Left kidney (tissue), 2 donors: Measurements from ENCODE around the gene LRRC37A3. TPM values are rescaled to one million over a fixed set of nuclear protein-coding genes. Genes with fewer than 3 reads are reported as not detected.
"Not testable (repeated sequence)": the region's sequence is repeated elsewhere in the genome, so short reads cannot be mapped to it uniquely, and the experiment has no call there.

ENCODE experiments used
- DNase-seq: peaks from one replicate; pipeline ENCODE4 v3.0.0-alpha.2; 2013
- polyA plus RNA-seq: library from polyadenylated mRNA; unstranded; fragments of 120-200 nt; gene quantifications from one replicate; pipeline ENCODE4 v1.2.1, GENCODE V29; 2013; ENCODE audit not compliant: insufficient read length

The LRRC37A3 gene
- polyA plus RNA-seq, 1 donor, result 42.2 TPM

DNA sequence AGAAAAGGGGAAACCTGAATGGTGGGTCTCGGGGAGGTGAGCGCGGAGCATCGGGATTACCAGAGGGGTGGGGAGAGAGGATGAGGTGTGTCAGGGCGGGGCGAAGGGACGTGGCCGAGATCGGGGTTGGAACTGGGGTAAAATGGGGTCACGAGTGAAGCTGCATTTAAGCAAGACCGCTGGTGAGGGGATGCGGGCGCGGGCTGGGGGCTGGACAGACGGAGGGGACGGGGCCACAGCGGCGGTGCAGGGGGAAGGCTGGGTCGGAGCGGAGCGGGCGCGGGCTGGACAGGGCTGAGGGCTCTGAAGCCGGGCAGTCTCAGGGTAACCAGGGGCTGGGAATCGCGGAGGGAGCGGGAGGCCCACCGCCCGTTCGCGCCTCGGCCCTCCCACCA, 82.7 kb downstream of the LRRC37A3 start:
- not testable (repeated sequence) for DNase-seq

DNA sequence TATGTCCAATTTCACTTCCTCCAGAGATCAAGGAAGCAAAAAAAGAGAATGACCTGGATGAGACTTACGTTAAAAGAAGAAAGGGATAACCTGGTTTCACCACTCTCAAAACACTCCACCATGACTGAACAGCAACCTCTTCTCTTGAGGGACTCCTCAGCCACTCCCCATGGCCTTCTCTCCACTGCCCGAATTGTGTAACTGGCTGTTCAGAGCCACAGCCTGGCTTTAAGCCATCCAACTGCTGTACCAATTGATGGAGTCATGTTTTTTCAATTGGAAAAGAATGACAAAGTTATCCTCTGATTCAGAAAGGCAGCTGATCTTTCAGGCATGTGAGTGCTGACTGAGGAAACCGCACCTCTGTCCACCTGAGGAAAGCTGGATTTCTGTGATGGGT, 85.2 kb downstream of the LRRC37A3 start:
- not testable (repeated sequence) for DNase-seq

GRCh38 chr17:64830631-64831040, 88.6 kb downstream of the LRRC37A3 start:
- not testable (repeated sequence) for DNase-seq

DNA sequence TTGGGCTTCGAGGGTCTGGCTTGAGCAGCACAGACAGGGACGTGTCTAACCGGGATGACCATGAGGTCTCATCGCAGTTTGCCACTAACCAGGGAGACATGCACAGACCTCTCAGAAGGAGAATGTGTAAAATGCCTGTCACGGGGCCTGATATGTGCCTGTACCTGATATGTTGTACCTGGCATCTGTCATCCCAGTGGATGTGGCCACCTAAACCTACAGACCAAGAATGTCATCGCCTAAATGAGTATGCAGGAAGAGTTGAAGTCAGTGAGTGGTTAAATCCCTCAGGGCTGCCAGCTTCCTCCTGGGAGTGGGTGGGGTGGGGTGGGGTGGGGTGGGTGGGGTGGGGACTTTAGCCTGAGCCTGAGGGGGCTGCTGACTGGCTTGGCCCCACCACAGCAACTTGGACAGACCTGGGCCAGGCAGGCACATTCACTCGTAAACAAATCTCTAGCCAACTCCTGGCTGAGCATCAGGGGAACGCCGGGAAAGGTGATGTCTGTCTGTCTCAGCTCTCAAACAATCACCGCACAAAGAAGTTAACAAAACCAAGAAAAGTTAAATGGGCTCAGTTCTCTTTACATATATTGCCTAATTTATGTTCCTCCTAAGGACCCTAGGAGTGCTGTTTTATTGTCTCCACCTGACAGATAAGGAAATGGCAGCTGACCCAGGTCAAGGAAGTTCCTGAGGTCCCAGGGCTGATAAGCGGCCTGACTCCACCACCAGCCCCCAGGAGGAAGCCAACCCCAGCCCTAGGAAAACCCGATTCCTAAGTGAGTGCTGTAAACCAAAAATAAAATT, 89.3 kb downstream of the LRRC37A3 start:
- DNase-seq, result not testable (repeated sequence)

GRCh38 chr17:64829068-64829467, 90.2 kb downstream of the LRRC37A3 start:
- DNase-seq, result not testable (repeated sequence)

GRCh38 chr17:64818904-64819303, 100.4 kb downstream of the LRRC37A3 start:
- not testable (repeated sequence) for DNase-seq

DNA sequence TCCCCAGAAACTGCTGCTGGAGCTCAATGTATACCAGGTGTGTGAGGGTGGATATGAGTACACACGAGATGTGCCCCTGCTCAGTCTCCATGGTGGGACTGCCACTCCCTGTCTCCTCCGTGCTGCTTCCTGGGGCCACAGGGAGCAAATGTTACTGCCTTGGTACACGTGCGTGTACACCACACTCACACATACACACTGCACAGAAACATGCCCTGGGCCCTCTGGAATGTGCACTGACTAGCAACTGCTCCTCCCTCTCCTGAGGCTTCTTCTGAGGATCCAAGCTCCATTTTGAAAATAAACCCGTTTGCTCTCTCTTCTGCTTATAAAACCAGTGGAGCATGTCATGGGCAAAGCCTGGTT, 103.5 kb downstream of the LRRC37A3 start:
- not testable (repeated sequence) for DNase-seq

- not testable (repeated sequence) for DNase-seq
These were observed 104.1 kb downstream of the LRRC37A3 start for GRCh38 chr17:64814993-64815832.

DNA sequence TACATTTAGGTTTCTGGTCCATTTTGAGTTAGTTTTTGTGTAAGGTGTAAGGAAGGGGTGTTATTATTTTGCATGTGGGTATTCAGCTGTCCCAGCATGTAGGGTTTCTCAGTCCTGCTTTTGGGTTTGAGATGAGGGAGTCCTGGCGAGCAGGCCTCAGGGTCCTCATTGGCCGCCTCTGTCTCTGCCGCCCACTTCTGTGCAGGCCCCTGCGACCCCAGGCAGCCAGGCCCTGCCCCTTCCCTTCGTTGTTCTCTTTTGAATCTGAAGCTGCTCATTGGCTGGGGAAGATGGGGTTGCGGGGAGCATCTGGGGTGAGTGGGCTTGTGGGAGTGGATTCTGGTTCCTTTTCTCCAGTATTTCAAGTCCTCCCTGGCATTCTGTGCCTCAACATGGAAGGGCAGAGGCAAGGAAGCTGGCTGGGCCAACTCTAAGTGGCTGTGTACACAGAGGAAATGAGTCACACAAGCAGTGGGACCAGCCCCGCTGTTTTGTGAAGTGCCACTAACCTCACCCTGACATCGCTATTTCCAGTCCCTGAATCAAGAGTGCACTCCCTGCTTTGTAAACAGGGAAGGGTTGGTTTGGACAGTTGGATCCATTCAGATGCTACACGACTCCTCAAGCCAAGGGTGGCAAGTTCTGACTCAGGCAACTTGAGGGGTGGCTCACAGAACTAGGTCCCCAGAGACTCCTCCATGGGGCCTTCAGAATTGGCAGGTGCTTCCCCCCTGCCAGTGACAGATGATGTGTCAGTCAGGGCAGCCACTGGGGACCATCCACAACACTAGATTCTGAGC, 110.9 kb downstream of the LRRC37A3 start:
- DNase-seq, result not testable (repeated sequence)

Other genes with a start within 250 kb of the LRRC37A3 start
- 78.0 TPM for gene GNA13, start 137.3 kb upstream of the LRRC37A3 start, polyA plus RNA-seq
- gene RGS9, start 217.9 kb upstream of the LRRC37A3 start, polyA plus RNA-seq, result 17.7 TPM